IPS-NIHi7 (cell line): ENCODE data around the gene COX19.
"Not testable (repeated sequence)": the region's sequence is repeated elsewhere in the genome, so short reads cannot be mapped to it uniquely, and the experiment has no call there.

Experiments
- DNase-seq: peaks from one replicate; pipeline ENCODE4 v3.0.0; 2012; ENCODE audit warnings: mixed read lengths; ENCODE audit errors: extremely low spot score

The COX19 gene

DNA sequence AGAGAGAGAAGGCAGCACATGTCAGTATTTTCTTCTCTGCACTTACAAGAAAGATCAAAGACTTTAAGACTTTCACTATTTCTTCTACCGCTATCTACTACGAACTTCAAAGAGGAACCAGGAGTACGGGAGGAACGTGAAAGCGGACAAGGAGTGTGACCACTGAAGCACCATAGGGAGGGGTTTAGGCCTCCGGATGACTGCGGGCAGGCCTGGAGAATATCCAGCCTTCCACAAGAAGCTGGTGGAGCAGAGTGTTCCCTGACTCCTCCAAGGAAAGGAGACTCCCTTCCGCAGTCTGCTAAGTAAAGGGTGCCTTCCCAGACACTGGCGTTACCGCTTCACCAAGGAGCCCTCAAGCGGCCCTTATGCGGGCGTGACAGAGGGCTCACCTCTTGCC, 14.4 kb downstream of the COX19 start:
- not testable (repeated sequence) for DNase-seq

GRCh38 chr7:960269-960871, 15.0 kb downstream of the COX19 start:
- DNase-seq, result no peak

GRCh38 chr7:959740-960139, 15.6 kb downstream of the COX19 start:
- DNase-seq, result not testable (repeated sequence)

- no peak for DNase-seq
Observed at GRCh38 chr7:959271-959670, 16.1 kb downstream of the COX19 start.

DNA sequence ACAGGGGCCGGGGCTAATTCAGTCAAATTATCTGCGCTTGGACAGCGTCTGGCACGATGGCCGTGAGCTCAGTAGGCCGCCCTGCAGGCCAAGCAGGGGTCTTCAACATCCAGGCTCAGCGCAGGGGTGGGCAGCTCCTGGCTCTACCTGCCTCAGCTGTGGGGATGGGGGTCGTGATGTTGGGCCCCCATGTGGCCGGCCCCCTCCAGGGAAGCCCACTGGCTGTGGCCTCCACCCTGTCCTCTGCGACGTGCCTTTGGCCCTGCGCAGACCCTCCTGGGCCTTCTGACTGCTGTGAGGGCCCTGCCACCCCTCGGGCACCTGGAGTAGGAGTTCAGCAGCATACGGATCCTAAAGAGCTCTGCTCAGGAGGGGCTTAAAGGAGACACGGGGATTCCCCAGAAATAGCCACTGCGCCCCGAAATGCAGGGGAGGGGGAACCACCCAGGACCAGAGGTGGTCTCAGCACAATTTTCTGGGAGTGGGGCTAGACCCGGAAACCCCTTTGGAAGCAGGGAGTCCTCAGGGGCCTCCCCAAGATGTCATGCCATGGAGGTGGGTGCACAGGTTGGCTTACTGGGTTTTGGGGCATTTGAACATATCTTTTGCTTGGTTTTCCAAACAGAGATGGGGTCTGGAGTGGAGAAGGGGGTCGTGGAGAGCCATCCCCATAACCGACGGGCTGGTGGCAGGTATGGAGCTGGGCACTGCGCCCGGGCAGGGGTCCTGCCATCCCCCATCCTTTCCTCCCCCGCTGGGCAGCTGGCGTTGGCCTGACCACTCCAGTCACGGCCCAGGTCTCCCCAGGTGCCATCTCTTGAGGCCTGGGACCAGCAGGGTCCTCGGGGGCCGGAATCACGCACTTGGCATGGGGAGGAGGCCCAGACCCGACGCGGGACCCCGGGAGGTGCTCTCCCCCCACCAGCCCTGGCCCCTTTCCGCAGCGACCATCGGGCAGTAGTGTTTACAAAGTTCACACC, 16.8 kb downstream of the COX19 start:
- DNase-seq, result no peak

DNA sequence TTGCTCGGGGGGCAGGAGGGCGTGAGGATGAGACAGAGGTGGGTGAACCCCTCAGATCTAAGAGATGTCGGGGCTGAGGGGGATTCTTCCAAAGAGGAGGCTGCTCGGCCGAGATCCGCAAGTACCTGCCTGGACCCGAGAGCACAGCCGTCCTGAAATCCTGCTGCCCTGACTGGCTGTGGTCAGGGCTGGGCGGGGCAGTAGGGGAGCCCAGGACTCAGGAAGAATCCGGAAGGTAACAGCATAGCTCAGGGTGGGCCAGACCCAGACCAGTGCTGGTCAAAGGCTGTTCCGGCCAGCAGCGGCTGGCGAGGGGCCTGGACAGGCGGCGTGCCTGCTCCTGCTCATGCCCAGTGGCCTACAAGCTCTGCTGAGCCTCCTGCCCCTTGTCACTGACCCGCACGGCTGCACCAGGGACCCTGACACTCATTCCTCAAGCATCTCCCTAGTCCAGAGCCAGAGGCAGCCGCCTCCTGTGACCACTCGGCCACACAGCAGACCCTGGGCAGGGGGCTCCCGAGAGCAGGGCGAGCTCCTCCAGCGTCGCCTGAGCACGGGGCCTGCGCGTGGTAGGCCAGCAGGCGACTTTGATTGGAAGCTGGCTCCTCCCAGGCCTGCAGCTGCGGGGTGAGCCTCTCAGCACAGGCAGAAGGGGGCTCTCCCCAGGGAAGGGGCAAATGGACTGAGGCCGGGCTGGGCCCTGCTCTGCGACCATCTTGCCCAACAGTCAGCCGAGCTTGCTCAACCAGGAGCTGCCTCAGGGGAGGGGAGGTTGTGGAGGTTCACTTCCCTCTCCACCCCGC, 17.7 kb downstream of the COX19 start:
- peak; percentile 55 for DNase-seq

DNA sequence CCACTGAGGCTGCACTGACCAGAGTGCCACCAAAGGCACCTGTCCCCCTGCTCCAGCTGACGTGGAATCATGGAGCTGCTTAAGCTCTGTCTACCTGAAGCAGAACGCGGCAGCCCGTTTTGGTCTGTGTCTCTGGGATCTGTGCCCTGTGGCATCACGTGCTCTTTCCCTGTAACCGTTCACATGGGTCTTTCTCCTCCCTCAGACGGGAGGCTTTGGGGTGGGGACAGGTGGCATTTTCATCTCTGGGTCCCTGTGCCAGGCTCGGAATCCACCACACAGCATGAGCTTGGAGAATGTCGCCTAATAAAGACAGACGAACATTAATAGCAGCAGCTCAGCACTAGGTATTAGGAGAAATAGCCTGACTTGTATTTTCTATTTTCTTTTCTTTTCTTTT, 19.3 kb downstream of the COX19 start:
- DNase-seq, result no peak

- peak; percentile 67 for DNase-seq
Observed at GRCh38 chr7:954330-955238, 20.8 kb downstream of the COX19 start, which contains the start of gene ADAP1. Gene ADAP1 (minus strand): TSS chr7:954680. CDS start chr7:954477, 203 bp downstream.

DNA sequence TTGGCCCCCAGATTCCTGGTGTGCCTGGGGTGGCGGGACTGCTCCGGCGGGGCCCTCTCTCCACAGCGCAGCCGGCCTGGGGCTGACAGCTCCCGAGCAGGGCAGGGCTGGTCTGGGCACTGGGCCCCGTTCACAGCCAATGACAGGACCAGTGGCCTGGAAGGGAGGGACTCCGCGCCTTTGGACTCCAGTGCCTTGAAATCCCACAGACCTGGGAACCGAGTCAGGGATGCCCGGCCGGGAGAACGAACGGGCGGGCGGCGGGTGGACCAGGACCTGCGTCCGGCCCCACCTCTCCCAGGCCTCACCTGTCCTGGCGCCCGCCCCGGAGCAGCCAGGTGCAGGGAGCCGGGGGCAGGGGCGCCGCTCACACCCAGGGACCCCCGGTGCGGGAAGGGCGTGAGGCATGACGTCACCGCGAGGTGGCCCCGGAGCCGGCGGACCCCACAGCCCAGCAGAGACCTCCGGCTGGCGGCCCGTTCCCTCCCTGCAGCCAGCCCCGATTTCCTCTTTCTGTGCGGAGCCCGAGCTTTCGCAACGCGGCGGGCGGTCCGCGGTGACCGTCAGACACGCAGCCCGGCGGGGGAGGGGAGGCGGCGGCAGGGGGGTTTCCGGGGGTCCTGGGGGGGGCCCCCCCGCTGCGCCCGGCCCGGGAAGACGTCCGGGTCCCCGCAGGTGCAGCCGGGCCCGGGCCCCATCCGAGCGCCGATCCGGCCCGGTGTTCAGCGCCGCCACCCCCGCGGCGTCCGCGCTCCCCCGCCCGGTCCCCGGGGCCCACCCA, 21.6 kb downstream of the COX19 start:
- peak; percentile 56 for DNase-seq

- DNase-seq, result no peak
Observed at GRCh38 chr7:952548-953441, 22.6 kb downstream of the COX19 start.

DNA sequence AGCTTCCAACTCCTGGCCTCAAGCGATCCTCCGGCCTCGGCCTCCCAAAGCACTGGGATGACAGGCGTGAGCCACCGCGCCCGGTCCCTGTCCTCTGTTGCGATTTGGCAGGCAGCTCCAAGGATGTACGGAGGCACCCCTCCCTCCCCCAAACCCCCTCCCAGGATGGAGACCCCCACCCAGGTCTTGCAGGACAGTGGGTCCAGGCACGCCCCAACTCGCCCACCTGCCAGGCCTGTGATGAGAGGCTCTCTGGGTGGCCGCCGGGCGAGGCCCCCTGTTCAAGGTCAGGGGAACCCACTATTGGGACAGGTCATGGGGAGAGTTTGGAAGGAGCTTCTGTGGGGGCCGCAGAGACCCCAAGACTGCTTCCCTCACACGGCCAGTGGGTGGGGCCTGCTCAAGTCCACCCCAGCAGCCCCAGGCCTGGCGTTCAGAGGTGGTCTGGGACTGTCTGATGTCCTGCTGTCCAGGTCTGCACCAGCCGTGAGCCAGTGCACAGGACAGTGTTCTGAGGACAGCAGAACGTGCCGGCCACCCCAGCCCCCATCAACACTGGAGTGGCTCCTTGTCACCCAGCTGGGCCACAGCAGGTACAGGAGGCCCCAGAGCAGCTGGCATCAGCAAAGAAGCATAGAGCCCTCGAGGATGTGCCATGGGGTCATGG, 23.3 kb downstream of the COX19 start:
- no peak for DNase-seq

DNA sequence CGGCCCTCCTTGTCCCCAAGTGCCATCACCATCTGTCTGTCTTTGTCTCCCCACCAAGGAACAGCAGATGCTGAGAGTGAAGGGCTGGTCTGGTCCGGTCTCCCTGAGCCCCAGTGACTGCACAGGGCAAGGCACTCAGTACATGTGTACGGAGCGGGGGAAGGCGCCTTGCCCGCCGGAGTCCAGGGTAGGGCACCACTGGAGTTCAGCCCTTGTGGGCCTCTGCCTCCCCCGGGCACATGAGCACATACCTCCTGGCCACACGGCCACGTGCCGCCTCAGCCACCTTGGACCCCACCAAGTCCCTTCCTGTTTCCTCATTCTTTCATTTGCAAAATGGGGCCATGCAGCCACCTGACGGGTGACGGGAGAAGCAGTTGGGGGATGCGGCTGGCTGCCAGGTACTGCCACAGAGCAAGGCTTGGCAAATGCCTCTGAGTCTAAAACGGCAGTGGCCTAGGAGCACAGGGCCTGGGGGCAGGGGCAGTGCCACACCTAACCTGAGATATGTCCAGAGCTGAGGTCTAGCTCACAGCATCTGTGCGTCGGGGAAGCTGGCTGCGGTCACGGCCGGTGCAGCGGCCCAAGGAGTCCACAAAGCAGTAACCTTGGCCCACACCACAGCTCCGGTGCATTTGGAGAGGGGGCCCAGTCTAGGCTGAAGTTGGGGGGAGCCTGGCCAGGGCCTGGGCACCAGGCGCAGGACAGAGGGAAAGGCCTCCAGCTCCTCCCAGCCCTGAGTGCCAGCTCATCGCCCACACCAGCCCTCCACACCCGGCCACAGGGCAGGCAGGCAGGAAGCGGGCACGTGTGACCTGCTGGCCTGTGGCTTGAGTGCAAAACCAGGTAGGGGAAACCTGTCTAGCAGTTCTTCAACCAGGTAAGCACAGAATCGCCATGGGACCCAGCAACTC, 26.1 kb downstream of the COX19 start:
- no peak for DNase-seq

- no peak for DNase-seq
Observed at GRCh38 chr7:947391-948210, 27.7 kb downstream of the COX19 start.

GRCh38 chr7:946256-946996, 28.9 kb downstream of the COX19 start:
- DNase-seq, result no peak

- DNase-seq, result peak; percentile 86
Observed at GRCh38 chr7:945556-946255, 29.6 kb downstream of the COX19 start.
